SU-DHL-6 (cell line): Measurements from ENCODE around the gene EIF4E.

Source experiments
- CTCF ChIP-seq: fragments of 200-600 bp; sonication (generic); IDR thresholded peaks from one replicate; pipeline ENCODE4 v1.5.1; 2017; ENCODE audit warnings: antibody characterized with exemption, mild to moderate bottlenecking, low read length, moderate library complexity; ENCODE audit not compliant: insufficient read depth, poor library complexity, severe bottlenecking
- EZH2phosphoT487 ChIP-seq: fragments of 200-600 bp; sonication (generic), shearing (Covaris generic); conservative IDR thresholded peaks from 2 replicates; pipeline ENCODE4 v1.6.1; 2018; ENCODE audit warnings: mild to moderate bottlenecking, antibody characterized with exemption, low read length, moderate library complexity, mixed read lengths

DNA sequence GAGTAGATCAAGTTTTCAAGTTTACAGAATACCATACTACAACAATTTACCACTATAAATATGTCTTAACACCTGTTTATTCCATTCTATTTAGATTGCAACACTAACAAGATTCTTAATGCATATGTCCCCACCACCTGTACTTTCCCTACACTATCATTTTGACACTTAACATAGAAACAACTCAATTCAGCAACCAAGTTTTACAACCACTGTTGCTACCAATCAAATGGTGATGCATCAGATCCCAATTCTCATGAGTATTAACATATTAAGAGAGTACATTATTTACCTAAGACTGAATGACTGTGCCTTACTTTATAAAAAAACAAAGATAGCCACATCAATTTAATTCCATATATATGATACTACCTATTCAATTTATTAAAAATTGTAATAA lies 49.4 kb downstream of the EIF4E start:
- TF ChIP-seq EZH2phosphoT487 (no peak), CTCF (no peak)
